Stimulated activated CD8-positive, alpha-beta memory T cell treated with anti-CD3 and anti-CD28 coated beads, Interleukin-12 subunit alpha, Interleukin-12 subunit beta, amount 100 ng/mL, for 24 hours (primary cell): ENCODE results near the gene FREM3.

Source experiments
- DNase-seq: peaks from one replicate; pipeline ENCODE4 v3.0.0-alpha.2; 2020; ENCODE audit errors: extremely low read depth

The FREM3 gene

DNA sequence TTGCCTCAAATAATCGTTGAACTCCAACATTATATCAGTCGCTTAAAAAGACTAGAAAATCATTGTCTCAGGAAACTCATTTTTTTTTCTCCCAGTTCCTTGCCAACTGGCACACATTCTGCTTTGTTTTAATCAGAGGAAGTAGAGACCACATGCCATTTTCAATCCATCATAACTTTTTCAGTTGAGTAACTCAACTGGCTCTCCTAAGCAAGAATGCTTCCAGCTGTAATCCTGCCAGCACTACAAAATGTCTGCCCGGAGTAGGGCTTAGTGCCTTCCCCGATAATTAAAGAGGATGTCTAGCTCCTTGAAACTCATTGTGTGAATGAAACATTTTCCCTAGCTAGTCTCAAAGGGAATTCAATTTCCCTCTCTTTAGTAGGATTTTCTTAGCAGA lies 33.0 kb downstream of the FREM3 start:
- no peak for DNase-seq

DNA sequence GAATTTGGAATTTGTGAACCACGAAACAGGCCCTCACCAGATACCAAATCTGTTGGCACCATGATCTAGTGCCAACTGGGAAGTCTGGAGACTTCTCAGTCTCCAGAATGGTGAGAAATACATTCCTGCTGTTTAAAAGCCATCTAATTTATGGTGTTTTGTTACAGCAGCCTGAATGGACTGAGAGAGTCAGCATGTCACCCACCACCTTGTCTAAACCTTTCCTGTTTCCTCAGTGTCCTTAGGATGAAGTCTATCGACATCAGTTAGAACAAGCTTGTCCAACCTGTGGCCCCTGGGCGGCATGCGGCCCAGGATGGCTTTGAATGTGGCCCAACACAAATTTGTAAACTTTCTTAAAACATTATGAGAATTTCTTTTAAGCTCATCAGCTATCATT lies 42.1 kb downstream of the FREM3 start:
- DNase-seq, result no peak

GRCh38 chr4:143654571-143654970 lies 45.9 kb downstream of the FREM3 start:
- no peak for DNase-seq

GRCh38 chr4:143653031-143653430 lies 47.4 kb downstream of the FREM3 start:
- no peak for DNase-seq

DNA sequence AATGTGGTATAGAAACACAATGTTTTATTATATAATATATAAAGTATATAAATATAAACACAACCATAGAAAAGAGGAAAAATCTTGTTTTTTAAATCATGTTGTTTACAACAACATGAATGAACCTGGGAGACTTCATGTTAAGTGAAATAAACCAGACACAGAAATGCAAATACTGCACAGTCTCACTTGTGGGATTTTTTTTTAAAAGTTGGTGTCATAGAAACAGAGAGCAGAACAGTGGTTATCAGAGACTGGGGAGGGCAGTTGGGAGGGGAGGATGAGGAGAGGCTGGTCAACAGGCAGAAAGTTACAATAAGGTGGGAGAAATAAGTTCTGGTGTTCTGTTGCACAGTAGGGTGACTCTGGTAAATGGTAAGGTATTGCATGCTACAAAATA lies 57.1 kb downstream of the FREM3 start:
- DNase-seq, result no peak

GRCh38 chr4:143642611-143643010 lies 57.9 kb downstream of the FREM3 start:
- no peak for DNase-seq

- no peak for DNase-seq
These were observed 59.1 kb downstream of the FREM3 start for GRCh38 chr4:143641361-143641760.

GRCh38 chr4:143634763-143635162 lies 65.7 kb downstream of the FREM3 start:
- DNase-seq, result no peak

- no peak for DNase-seq
These were observed 66.6 kb downstream of the FREM3 start for GRCh38 chr4:143633833-143634232.

DNA sequence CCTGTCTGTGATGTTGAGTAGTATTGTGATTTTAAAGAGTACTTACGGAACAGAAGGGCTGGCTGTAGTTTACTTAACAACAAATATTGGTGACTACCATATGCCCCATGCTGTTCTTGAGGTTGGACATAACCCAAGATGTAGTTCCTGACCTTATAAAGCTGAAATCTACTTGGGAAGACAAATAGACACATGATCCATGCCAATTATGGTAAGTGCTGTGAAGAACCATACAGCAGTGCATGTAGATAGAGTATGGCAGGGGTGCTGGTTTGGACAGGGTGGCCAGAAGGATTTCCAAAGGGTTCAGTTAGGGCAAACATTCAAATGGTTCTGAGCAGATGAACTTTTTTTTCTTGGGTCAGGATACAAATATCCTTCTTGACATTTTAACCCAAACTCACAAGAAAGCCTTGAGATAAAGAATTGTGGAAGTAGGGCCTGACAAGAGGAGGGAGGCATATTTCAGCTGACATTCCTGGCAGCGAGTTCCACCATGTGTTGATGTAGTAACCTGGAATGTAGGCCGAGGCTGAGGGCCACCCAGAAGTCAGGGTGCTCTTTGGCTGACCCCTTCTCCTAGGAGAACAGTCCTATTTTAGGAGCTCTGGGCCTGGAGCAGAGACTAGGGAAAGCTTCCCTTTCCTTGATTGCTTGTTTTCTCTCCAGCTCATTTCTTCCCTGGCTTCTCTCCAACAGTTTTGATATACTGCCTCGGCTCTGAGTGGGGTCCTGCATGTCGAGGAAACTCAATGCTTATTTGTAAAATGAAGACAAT lies 74.2 kb downstream of the FREM3 start:
- no peak for DNase-seq

- DNase-seq, result no peak
These were observed 74.8 kb downstream of the FREM3 start for GRCh38 chr4:143625632-143626031.

DNA sequence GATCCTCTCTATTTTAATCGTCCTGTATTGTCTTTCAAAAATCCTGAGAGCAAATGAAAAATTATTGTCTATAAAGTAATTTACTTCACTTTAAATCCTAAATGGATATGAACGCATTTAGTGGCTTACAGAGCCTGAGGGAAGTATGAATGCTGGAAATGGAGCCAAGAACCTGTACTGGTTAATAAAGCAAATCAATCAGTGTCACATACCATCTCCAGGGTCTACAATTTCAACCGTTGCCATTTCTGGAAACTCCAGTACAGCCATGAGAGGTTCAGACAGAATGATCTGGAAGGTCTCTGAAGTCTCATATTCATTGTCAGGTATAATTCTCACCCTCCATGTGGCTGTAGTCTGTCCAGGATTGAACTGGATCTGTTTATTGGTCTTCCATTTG lies 76.6 kb downstream of the FREM3 start:
- DNase-seq, result no peak

GRCh38 chr4:143618811-143619210 lies 81.7 kb downstream of the FREM3 start:
- no peak for DNase-seq

- DNase-seq, result no peak
These were observed 82.3 kb downstream of the FREM3 start for GRCh38 chr4:143617994-143618679.

DNA sequence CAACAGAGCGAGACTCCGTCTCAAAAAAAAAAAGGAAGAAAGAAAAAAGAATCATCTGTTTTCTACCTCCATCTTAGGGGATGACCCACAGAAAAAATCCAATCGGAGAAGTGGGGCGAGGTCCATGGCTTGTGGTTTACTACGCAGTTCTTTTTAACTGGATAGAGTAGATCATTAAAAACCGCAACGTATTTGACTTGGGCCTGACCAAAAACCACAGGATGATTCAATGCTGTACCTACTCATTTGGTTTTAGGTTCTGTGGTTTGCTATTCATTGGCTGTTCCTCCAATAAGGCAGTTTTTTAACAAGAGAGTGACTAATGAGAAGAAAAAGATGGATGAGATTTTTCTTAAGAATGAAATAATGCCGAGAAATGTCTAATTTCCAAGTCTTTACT lies 83.7 kb downstream of the FREM3 start:
- no peak for DNase-seq

DNA sequence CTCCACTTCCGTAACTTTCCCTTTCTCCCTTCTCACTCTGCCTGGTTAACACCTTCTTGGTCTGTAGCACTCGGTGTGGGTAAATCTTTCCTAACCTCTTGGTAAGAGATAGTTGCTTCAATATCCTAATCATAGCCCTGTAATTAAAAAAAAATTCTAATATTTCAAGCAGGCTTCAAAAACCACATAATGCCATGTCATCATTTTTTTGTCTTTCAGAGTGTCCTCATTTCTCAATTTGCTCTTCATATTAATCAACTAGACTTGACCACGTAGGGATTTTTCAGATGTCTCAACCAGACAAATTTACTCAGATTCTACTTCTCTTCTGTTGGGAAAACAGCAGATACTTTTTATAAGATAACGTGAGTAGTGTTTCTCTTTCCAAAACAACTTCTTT lies 91.0 kb downstream of the FREM3 start:
- DNase-seq, result no peak

GRCh38 chr4:143606480-143606879 lies 94.0 kb downstream of the FREM3 start:
- DNase-seq, result no peak

DNA sequence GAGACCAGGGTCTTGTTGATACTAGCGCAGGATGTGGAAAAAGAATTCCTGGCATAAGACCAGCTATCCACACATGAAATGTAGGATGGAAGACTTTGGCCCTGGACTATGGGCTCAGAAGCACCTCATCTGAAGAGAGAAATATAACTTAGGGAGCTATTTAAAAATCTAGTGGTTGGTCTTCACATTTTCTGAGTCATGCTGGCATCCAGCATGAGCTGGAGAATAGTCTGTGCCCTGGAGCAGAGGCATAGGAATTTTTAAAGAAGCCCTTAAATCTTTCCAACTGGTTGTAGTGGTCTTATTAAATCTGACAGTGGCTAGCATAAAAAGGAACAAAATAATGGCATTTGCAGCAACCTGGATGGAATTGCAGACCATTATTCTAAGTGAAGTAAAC lies 100.6 kb downstream of the FREM3 start:
- no peak for DNase-seq

GRCh38 chr4:143598816-143599215 lies 101.7 kb downstream of the FREM3 start:
- DNase-seq, result no peak

GRCh38 chr4:143597276-143597675 lies 103.2 kb downstream of the FREM3 start:
- no peak for DNase-seq

GRCh38 chr4:143587703-143588102 lies 112.8 kb downstream of the FREM3 start:
- no peak for DNase-seq

DNA sequence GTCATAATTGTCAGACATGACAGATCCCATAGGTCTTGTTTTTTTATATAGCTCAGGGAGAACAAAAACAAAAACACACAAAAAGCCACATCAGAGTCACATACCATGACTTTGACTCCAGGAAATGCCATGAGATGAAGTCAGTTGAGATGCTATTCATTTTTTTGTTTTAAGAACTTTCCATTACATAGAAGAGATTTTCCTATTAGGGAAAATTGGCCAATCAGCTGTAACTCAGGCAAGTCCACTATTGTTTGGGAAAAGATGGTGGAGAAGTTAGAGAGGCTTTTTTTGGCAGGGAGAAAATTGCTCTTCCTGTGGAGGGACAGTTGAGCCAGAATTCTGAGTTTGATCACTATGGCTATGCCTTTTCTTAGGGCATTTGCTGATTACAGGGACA lies 114.4 kb downstream of the FREM3 start:
- no peak for DNase-seq

GRCh38 chr4:143585548-143585947 lies 114.9 kb downstream of the FREM3 start:
- DNase-seq, result no peak
